ENCODE results near the gene POLN. TPM values are rescaled to one million over a fixed set of nuclear protein-coding genes. Genes with fewer than 3 reads are reported as not detected.

Gene POLN
- polyA plus RNA-seq, 3 donors, result 0.08 to 0.33 (median 0.28) TPM

GRCh38 chr4:2251073-2251794, 9.3 kb upstream of the POLN start:
- Histone ChIP-seq H3K4me3 (replicated peaks in 1 of 3; ENCODE audit: low read depth in 2 of 3, low read length in 3 of 3) (no peak overlapping the region), H3K9me3 (replicated peaks in 1 of 2; ENCODE audit: control insufficient read depth in 1 of 2, insufficient read depth in 1 of 2, low read length in 2 of 2) (no peaks in the 10 kb centered on the region), H2AFZ (ENCODE audit: insufficient read depth, low read depth, low read length, poor library complexity, severe bottlenecking) (no peak overlapping the region), H3K9ac (ENCODE audit: insufficient read depth, low read length, poor library complexity, severe bottlenecking) (no peak overlapping the region), H3K36me3 (replicated peaks in 1 of 2; ENCODE audit: control insufficient read depth in 1 of 2, insufficient read depth in 2 of 2, low read length in 2 of 2) (peaks cover 66 to 79% of the 10 kb centered on the region in 2 donors), H3K4me2 (replicated peaks; ENCODE audit: extremely low read depth, low read length, poor library complexity, severe bottlenecking) (no peak overlapping the region), H3K4me1 (ENCODE audit: control insufficient read depth in 1 of 2, insufficient read depth in 2 of 2, low read length in 2 of 2) (no peaks in the 10 kb centered on the region), H3K27me3 (ENCODE audit: control insufficient read depth in 2 of 2, insufficient read depth in 2 of 2, low read length in 2 of 2) (no peaks in the 10 kb centered on the region), H3K27ac (ENCODE audit: low read depth in 1 of 2, low read length in 2 of 2) (no peak overlapping the region), H3K79me2 (ENCODE audit: insufficient read depth, low read length) (no peaks in the 10 kb centered on the region), H4K20me1 (ENCODE audit: insufficient read depth, low read length) (peaks cover 57% of the 10 kb centered on the region)
- H3K9me3 Mint-ChIP-seq, result no peaks in the 10 kb centered on the region
- intact Hi-C loops (cut with micrococcal nuclease), result no loop called here
- peaks cover 46 to 70% of the 10 kb centered on the region in 2 donors for H3K36me3 Mint-ChIP-seq
- peak overlapping the region in 2 of 7 donors; percentile 6 to 20 for H3K27ac Mint-ChIP-seq
- H3K4me3 Mint-ChIP-seq, result no peak overlapping the region
- no peaks in the 10 kb centered on the region for H3K27me3 Mint-ChIP-seq (ENCODE audit: low read depth in 3 of 3)
- TF ChIP-seq, protein P1, sequence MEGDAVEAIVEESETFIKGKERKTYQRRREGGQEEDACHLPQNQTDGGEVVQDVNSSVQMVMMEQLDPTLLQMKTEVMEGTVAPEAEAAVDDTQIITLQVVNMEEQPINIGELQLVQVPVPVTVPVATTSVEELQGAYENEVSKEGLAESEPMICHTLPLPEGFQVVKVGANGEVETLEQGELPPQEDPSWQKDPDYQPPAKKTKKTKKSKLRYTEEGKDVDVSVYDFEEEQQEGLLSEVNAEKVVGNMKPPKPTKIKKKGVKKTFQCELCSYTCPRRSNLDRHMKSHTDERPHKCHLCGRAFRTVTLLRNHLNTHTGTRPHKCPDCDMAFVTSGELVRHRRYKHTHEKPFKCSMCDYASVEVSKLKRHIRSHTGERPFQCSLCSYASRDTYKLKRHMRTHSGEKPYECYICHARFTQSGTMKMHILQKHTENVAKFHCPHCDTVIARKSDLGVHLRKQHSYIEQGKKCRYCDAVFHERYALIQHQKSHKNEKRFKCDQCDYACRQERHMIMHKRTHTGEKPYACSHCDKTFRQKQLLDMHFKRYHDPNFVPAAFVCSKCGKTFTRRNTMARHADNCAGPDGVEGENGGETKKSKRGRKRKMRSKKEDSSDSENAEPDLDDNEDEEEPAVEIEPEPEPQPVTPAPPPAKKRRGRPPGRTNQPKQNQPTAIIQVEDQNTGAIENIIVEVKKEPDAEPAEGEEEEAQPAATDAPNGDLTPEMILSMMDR (IDR thresholded peaks at IDR 0.05), result no peak
- no peaks in the 10 kb centered on the region for H3K4me1 Mint-ChIP-seq
- 94% methylated on average over 25 of the region's 25 CpGs for WGBS (ENCODE audit: insufficient coverage)
- no peak for DNase-seq

GRCh38 chr4:2250357-2251072, 8.6 kb upstream of the POLN start:
- Histone ChIP-seq H3K4me2 (replicated peaks; ENCODE audit: extremely low read depth, low read length, poor library complexity, severe bottlenecking) (no peak overlapping the region), H3K36me3 (replicated peaks in 1 of 2; ENCODE audit: control insufficient read depth in 1 of 2, insufficient read depth in 2 of 2, low read length in 2 of 2) (peaks cover 61 to 72% of the 10 kb centered on the region in 2 donors), H3K27ac (ENCODE audit: low read depth in 1 of 2, low read length in 2 of 2) (no peak overlapping the region), H2AFZ (ENCODE audit: insufficient read depth, low read depth, low read length, poor library complexity, severe bottlenecking) (no peak overlapping the region), H3K79me2 (ENCODE audit: insufficient read depth, low read length) (no peaks in the 10 kb centered on the region), H3K4me3 (replicated peaks in 1 of 3; ENCODE audit: low read depth in 2 of 3, low read length in 3 of 3) (no peak overlapping the region), H3K9ac (ENCODE audit: insufficient read depth, low read length, poor library complexity, severe bottlenecking) (no peak overlapping the region), H4K20me1 (ENCODE audit: insufficient read depth, low read length) (peaks cover 50% of the 10 kb centered on the region), H3K9me3 (replicated peaks in 1 of 2; ENCODE audit: control insufficient read depth in 1 of 2, insufficient read depth in 1 of 2, low read length in 2 of 2) (no peaks in the 10 kb centered on the region), H3K4me1 (ENCODE audit: control insufficient read depth in 1 of 2, insufficient read depth in 2 of 2, low read length in 2 of 2) (peaks cover 0 to 1% of the 10 kb centered on the region in 2 donors), H3K27me3 (ENCODE audit: control insufficient read depth in 2 of 2, insufficient read depth in 2 of 2, low read length in 2 of 2) (no peaks in the 10 kb centered on the region)
- Mint-ChIP-seq H3K27me3 (ENCODE audit: low read depth in 3 of 3) (no peaks in the 10 kb centered on the region), H3K4me3 (no peak overlapping the region), H3K9me3 (no peaks in the 10 kb centered on the region), H3K36me3 (peaks cover 46 to 70% of the 10 kb centered on the region in 2 donors), H3K27ac (no peak overlapping the region), H3K4me1 (peaks cover under 1% of the 10 kb centered on the region)
- intact Hi-C loops (cut with micrococcal nuclease), result no loop called here
- TF ChIP-seq, protein P1 (IDR thresholded peaks at IDR 0.05), result no peak
- WGBS (ENCODE audit: insufficient coverage), result 96% methylated on average over 19 of the region's 30 CpGs
- peak in 1 of 3 donors; percentile 2 for DNase-seq

Data from CD14-positive monocyte (primary cell).